ENCODE data around the gene ARF1.

The ARF1 gene

GRCh38 chr1:228050571-228051231, 31.8 kb upstream of the ARF1 start:
- DNase-seq (ENCODE audit: low read depth, low spot score): no peak

DNA sequence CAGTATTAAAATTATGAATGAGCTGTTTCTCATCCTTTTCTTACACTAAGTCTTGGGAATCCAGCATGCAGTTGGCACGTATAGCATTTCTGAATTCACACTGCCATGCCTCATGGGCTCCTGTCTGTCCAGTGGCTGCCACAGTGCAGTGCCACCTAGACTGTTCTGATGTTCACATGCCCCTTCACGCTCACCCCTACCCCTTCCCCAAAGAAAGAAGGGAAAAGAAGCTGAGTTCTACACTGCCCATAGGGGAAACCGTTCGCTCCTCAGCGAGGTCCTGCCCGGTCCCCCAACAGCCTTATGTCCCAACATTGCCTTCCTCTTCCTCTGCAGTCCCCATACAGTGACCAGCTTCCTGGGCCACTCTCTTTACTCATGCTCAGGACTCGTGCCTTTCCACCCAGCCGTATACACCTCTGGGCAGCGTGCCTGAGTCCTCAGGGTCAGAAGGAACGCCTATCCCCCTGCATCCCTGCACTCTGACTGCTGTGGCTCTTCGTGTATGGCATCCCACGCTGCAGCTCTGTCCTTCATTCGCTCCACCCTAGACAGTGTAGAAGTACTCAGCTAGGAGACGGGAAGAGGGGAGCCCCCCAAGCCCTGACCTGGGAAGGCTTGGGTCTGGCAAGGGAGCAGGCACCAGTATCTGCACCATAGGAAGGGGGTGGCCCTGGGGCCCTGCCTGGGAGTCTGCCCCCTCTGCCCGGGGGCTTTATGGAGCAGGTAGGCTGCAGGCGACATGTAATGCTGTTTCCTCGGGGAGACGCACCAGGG, 24.1 kb upstream of the ARF1 start:
- DNase-seq (ENCODE audit: low read depth, low spot score): no peak

DNA sequence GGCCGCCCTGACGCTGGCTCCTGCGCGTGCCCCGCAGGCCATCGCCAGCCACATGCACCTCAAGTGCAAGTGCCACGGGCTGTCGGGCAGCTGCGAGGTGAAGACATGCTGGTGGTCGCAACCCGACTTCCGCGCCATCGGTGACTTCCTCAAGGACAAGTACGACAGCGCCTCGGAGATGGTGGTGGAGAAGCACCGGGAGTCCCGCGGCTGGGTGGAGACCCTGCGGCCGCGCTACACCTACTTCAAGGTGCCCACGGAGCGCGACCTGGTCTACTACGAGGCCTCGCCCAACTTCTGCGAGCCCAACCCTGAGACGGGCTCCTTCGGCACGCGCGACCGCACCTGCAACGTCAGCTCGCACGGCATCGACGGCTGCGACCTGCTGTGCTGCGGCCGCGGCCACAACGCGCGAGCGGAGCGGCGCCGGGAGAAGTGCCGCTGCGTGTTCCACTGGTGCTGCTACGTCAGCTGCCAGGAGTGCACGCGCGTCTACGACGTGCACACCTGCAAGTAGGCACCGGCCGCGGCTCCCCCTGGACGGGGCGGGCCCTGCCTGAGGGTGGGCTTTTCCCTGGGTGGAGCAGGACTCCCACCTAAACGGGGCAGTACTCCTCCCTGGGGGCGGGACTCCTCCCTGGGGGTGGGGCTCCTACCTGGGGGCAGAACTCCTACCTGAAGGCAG, 23.4 kb upstream of the ARF1 start:
- DNase-seq (ENCODE audit: low read depth, low spot score): no peak

GRCh38 chr1:228059634-228060457, 22.7 kb upstream of the ARF1 start:
- DNase-seq (ENCODE audit: low read depth, low spot score): no peak

GRCh38 chr1:228060458-228061190, 21.9 kb upstream of the ARF1 start:
- no peak for DNase-seq (ENCODE audit: low read depth, low spot score)

GRCh38 chr1:228061411-228062084, 21.0 kb upstream of the ARF1 start:
- no peak for DNase-seq (ENCODE audit: low read depth, low spot score)

DNA sequence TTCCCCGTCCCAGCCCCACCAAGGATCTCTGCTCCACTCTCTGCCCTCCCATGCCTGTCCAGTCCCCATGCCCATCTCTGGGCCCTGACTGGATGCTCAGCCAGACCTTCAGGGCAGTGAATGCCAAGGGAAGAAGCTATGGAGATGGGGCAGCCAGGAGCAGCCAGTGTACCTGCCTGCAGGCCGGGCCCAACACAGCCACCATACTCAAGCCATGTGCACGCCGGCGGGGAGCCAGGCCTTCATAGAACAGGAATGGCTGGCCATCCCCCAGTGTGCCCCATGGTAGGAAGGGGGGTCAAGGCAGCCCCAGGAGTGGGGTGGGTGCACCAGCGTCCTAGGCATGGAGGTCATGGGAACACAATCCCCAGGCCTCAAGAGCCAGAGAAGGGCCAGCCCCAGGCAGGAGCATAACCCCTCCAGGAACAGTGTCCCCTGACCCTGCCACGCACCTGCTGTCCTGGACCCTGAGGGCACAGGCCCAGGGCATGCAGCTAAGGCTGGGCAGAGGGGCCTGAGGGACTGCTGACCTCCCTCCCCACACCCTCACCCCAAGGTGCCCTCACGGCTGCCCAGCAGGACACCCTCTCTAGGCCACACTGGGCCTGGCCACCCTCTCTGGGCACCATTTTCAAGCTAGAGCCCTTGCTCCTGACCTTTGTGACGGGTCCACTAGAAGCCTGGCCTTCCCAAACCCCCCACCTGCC, 20.3 kb upstream of the ARF1 start:
- no peak for DNase-seq (ENCODE audit: low read depth, low spot score)

DNA sequence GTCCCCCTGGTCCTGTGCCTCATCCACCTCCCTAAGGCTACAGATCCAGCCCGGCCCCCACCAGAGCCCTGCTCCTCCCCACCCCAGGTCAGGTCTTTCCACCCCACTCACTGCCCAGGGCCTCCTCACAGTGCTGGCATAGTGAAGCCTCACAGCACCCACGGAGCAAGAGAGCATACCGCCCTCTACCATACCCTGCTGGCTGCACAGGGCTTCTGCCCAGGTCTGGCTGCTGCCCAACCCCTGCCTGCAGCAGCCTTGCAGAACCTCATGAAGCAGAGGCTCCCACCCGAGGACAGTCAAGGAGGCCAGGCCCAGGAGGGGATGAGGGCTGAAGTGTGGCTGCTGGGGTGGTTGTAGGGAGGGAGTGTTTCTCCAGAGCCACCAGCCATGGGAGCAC, 19.7 kb upstream of the ARF1 start:
- DNase-seq (ENCODE audit: low read depth, low spot score): no peak

GRCh38 chr1:228063251-228064191, 19.0 kb upstream of the ARF1 start:
- no peak for DNase-seq (ENCODE audit: low read depth, low spot score)

DNA sequence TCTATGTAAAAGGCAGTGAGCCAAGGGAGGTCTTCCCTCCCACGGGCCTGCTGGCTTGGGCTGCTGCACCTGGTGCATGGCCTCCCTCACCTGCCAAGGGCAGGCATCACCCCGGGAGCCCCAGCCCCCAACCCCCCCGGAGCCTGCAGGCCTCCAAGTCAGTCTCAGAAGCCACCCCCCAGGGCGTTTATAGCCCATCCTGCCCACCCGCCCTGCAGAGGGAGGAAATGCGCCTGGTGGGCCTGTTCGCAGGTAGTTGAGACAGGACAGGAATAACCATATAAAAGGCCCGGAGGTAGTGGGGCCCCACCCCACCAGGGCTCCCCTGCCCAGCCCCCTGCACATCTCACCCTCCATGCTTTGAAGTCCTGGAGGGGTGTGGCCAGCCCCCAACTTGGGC, 18.2 kb upstream of the ARF1 start:
- no peak for DNase-seq (ENCODE audit: low read depth, low spot score)

- DNase-seq (ENCODE audit: low read depth, low spot score): no peak
Observed at GRCh38 chr1:228064741-228065542, 17.6 kb upstream of the ARF1 start.

- DNase-seq (ENCODE audit: low read depth, low spot score): no peak
Observed at GRCh38 chr1:228065543-228066347, 16.8 kb upstream of the ARF1 start.

DNA sequence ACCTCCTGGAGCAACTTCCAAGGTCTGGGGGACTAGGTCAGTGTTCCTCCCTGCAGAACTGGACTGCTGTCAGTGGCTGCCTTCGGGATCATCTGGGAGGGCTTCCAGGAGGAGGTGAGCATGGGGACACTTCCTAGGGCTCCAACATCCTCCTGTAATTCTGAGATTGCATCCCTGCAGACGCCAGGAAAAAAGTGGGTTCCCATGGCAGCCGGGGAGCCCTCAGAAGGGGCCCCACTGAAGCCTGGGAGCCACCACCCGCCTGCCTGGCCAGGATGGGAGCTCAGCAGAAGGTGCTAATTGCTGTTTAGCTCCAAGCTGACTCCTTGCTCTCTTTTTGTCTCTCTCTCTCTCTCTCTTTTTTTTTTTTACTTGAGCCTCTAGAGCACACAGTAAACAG, 16.1 kb upstream of the ARF1 start:
- DNase-seq (ENCODE audit: low read depth, low spot score): no peak

- no peak for DNase-seq (ENCODE audit: low read depth, low spot score)
Observed at GRCh38 chr1:228066891-228067654, 15.4 kb upstream of the ARF1 start.

DNA sequence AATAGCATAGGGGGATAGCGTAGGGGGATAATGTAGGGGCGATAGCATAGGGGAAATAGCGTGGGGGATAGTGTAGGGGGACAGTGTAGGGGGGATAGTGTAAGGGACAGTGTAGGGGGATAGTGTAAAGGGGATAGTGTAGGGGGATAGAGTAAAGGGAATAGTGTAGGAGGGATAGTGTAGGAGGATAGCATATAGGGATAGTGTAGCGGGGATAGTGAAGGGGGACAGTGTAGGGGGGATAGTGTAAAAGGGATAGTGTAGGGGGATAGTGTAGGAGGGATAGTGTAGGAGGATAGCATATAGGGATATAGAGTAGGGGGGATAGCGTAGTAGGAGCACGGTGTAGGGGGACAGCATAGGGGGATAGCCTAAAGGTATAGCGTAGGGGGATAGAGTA, 14.1 kb upstream of the ARF1 start:
- DNase-seq (ENCODE audit: low read depth, low spot score): no peak

DNA sequence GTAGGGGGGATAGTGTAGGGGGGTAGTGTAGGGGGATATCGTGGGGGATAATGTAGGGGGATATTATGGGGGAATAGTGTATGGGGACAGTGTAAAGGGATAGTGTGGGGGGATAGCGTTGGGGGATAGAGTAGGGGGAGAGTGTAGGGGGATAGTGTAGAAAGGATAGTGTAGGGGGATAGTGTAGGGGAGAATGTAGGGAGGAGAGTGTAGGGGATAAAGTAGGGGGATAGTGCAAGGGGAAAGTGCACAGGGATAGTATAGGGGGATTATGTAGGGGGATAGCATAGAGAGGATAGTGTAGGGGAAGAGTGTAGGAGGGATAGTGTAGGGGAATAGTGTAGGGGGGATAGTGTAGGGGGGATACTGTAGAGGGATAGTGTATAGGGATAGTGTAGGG, 12.3 kb upstream of the ARF1 start:
- no peak for DNase-seq (ENCODE audit: low read depth, low spot score)
